GM19468 (cell line): ENCODE results near the gene CFAP99.
"Not testable (repeated sequence)": the region's sequence is repeated elsewhere in the genome, so short reads cannot be mapped to it uniquely, and the experiment has no call there.

ENCODE experiments used
- ATAC-seq: cut with Tn5 transposase; IDR thresholded peaks from one replicate; pipeline ENCODE4 v1.9.1; 2021; ENCODE audit warnings: mild to moderate bottlenecking, moderate library complexity, moderate number of reproducible peaks; ENCODE audit not compliant: unreplicated experiment; ENCODE audit errors: extremely low read depth

CFAP99 gene

GRCh38 chr4:2418650-2419571 is at the start of gene CFAP99:
Gene CFAP99 (plus strand): TSS chr4:2418955.
- peak; percentile 94 for ATAC-seq

- no peak for ATAC-seq
These were observed 48.0 kb upstream of the CFAP99 start for GRCh38 chr4:2370597-2371320.

- ATAC-seq = no peak
These were observed 46.8 kb upstream of the CFAP99 start for GRCh38 chr4:2371765-2372487.

GRCh38 chr4:2372488-2373030 is 46.2 kb upstream of the CFAP99 start:
- ATAC-seq = no peak

GRCh38 chr4:2373532-2373931 is 45.2 kb upstream of the CFAP99 start:
- no peak for ATAC-seq

GRCh38 chr4:2375427-2375826 is 43.3 kb upstream of the CFAP99 start:
- ATAC-seq = no peak

GRCh38 chr4:2377241-2377640 is 41.5 kb upstream of the CFAP99 start:
- no peak for ATAC-seq

GRCh38 chr4:2378401-2378800 is 40.4 kb upstream of the CFAP99 start:
- ATAC-seq = no peak

- no peak for ATAC-seq
These were observed 39.9 kb upstream of the CFAP99 start for GRCh38 chr4:2378898-2379297.

GRCh38 chr4:2380589-2380988 is 38.2 kb upstream of the CFAP99 start:
- ATAC-seq = not testable (repeated sequence)

- not testable (repeated sequence) for ATAC-seq
These were observed 36.0 kb upstream of the CFAP99 start for GRCh38 chr4:2382769-2383202.

- ATAC-seq = not testable (repeated sequence)
These were observed 35.5 kb upstream of the CFAP99 start for GRCh38 chr4:2383220-2383631.

- ATAC-seq = no peak
These were observed 35.0 kb upstream of the CFAP99 start for GRCh38 chr4:2383760-2384159.

GRCh38 chr4:2384245-2384644 is 34.5 kb upstream of the CFAP99 start:
- no peak for ATAC-seq

- no peak for ATAC-seq
These were observed 33.2 kb upstream of the CFAP99 start for GRCh38 chr4:2385516-2385915.

- no peak for ATAC-seq
These were observed 32.0 kb upstream of the CFAP99 start for GRCh38 chr4:2386717-2387116.

GRCh38 chr4:2387218-2387617 is 31.5 kb upstream of the CFAP99 start:
- ATAC-seq = no peak

GRCh38 chr4:2387829-2388228 is 30.9 kb upstream of the CFAP99 start:
- ATAC-seq = no peak

- no peak for ATAC-seq
These were observed 30.1 kb upstream of the CFAP99 start for GRCh38 chr4:2388429-2389182.

- ATAC-seq = no peak
These were observed 29.1 kb upstream of the CFAP99 start for GRCh38 chr4:2389691-2390090.
